Ovary (tissue), 3 donors: ENCODE data around the gene ADRA2A.

Experiments
- CTCF ChIP-seq, 3 donors: fragments of 450-650 bp in 2 of 3; fragments of 200-600 bp in 1 of 3; IDR thresholded peaks; one replicate each; pipeline versions ENCODE4 v1.5.1 to v1.8.0; 2016 to 2022; ENCODE audit warnings: antibody characterized with exemption in 3 of 3, mild to moderate bottlenecking in 1 of 3
- EP300 ChIP-seq: sonication (generic); formaldehyde crosslinking; IDR thresholded peaks from one replicate; pipeline ENCODE4 v1.6.1; 2017; ENCODE audit warnings: antibody characterized with exemption
- donor health status: DM: no; HTN: no; CAD: no.

DNA sequence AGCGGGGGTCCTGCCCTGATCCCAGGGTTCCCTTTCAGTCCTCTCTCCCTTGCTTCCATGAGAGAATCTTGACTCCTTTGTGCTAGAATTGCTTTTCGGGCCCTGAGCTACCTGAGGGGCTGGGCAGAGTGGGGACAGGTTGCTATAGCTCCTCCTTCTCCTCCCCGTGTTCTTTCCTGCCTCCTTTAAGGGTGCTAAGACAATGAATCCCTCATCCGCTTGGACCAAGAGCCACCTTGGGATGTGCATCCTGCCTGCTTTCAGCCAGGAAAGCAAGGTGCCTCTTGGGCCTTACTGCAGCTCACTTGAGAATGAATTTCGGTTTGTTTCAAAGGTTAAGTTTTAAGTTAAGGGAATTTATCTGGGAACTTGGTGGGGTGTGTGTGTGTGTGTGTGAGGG is 53.6 kb downstream of the ADRA2A start:
- no peak for TF ChIP-seq EP300
- no peak for TF ChIP-seq CTCF (IDR thresholded peaks at IDR 0.05)
